Stimulated activated CD4-positive, alpha-beta T cell treated with anti-CD3 and anti-CD28 coated beads, Interleukin-1b, Interleukin-23, amount 100 ng/mL, for 48 hours (primary cell): ENCODE results near the gene COQ10B.

Experiments
- DNase-seq: peaks from one replicate; pipeline ENCODE4 v3.0.0-alpha.2; 2020

The COQ10B gene

DNA sequence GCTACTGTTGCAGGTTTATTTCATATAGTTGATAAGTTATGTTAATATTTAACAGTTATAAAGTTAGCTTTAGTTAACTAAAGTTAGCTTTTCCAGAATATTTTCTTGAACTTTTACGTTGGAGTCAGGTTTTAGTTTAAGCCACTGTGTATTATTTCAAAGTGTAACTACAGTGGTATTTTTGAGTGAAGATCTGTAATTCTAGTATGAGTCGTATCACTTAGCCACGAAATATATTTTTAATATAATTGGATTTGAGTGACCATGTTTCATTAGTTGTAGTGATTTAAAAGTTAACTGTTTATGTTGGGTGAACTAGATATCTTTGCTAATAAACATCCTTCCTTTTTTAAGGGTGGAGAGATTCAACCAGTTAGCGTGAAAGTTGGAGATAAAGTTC lies 49.3 kb downstream of the COQ10B start:
- no peak for DNase-seq

GRCh38 chr2:197504000-197504399 lies 50.6 kb downstream of the COQ10B start:
- no peak for DNase-seq

- no peak for DNase-seq
Measured at GRCh38 chr2:197504512-197504911, 51.2 kb downstream of the COQ10B start.

DNA sequence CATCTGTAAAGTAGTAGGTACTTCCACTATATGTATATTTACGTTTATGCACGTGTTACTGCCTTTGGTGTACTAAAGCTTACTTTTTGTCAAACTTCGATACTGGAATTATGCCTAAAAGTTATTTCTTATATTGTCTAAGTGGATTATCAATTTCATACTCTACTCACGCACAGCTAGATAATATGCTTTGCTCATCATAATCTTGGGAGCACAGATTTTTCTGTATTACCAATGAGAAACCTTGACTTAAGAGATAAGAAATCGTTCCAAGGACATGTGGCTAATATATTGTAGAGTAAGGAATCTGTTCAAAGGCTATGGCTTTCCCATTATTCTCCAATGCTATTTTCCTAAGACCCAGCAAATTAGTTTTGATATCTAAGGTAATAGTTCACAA lies 53.3 kb downstream of the COQ10B start:
- no peak for DNase-seq

DNA sequence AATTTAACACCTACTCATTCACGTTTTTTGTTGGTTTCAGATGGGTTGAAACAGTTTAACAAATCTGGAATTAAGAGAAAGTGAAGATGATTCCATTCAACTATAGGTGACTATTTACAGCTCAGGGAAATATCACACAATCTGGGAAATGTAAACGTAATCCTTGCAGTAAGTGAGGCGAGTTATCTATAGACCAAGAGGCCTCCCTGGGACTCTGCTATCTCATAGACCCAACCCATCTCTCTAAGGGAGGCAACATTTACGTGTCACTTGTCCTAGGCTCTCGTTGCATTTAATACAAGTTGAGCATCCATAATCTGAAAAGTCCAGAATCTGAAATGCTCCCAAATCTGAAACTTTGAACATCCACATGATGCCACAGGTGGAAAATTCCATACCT lies 60.6 kb downstream of the COQ10B start:
- no peak for DNase-seq

- DNase-seq = no peak
Measured at GRCh38 chr2:197514754-197515153, 61.4 kb downstream of the COQ10B start.

DNA sequence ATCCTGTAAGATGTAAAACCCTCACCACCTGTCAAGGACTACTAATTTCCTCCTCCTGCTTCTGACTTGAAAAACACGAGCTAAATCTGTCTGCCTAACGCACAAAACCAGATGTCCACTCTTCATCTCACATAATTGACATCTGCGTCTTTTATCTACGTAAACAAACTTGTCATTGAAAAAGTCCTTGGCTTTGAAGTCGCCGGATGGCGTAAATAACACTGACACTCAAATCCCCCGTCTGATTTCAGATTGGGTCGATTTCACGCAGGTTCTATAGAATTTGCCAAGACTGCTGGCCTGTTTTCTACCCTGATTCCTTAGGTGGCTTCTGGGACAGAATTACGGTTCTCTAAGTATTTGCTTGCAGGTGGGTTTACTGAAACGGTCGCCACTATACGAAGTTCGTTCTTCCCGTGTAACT lies 62.0 kb downstream of the COQ10B start:
- no peak for DNase-seq

- peak; percentile 94 for DNase-seq
Measured at GRCh38 chr2:197515739-197516392, 62.5 kb downstream of the COQ10B start, which contains the start of gene MOB4. TSS of gene MOB4 (plus strand) at chr2:197516066. CDS start at chr2:197516087, 21 bp downstream.

DNA sequence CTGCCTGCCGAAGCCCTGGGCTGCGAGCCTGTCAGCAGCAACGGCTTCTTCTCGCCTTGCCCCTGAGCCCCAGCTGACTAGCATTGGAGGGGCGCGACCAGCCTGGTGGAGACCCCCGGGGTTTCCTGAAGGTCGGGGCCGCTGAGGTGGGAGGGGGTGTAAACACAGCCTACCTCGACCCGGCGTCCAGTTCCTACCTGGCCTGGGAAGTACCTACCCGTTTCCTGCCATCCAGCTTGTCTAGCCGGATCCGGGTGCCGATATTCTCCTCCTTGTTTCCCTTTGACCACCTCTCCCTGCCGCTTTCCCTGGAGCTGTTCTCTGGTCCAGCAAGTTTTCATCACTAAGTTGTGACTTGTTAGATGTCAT lies 63.0 kb downstream of the COQ10B start:
- DNase-seq = no peak

DNA sequence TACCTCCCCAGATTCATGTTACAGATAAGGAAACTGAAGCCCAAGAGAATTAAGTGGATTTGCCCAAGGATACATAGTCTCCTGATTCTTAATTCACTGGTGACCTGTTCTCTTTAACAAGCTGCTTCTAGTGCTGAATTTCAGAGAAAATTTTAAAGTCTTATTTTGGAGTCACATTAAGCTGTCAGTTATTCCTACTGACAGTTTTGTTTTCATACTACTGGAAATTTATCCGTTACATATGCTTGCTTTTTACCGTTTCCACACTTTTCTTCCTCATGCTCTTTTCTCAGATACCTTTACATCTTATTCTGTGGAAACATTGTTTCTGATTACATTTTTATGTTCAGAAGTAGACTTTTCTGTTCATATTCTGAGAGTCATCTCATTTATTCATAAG lies 63.8 kb downstream of the COQ10B start:
- no peak for DNase-seq
